ENCODE measurements around the gene SYT1. TPM values are rescaled to one million over a fixed set of nuclear protein-coding genes. Genes with fewer than 3 reads are reported as not detected.
A peak's percentile ranks its signal among the peaks of the same experiment; 100 is the strongest.

Gene SYT1
- total RNA-seq, 1 experiment from 2014 or later, result 1.3 TPM

- H3K27ac Mint-ChIP-seq (ENCODE audit: unreplicated experiment), result peak overlapping the region; percentile 94
- peaks cover 8% of the 10 kb centered on the region for H3K36me3 Mint-ChIP-seq (ENCODE audit: insufficient read depth, unreplicated experiment)
- H3K4me1 Mint-ChIP-seq (ENCODE audit: low read depth, unreplicated experiment), result peaks cover 25% of the 10 kb centered on the region
- peaks cover 2% of the 10 kb centered on the region for H3K9me3 Mint-ChIP-seq (ENCODE audit: low read depth, unreplicated experiment)
- no peaks in the 10 kb centered on the region for H3K27me3 Mint-ChIP-seq (ENCODE audit: unreplicated experiment)
- CTCF ChIA-PET, result interaction anchor here (1.3 kb wide), 1 partner anchor 13 kb away, joined by 3 read pairs; no protein-coding TSS in a partner anchor
- peak overlapping the region; percentile 16 for H3K4me3 Mint-ChIP-seq (ENCODE audit: low read depth, unreplicated experiment)
- intact Hi-C loops (cut with micrococcal nuclease; ENCODE audit: unreplicated experiment), result loop anchor here (5.0 kb wide), 1 partner anchor 129 kb away; no protein-coding TSS in a partner anchor
- no peak for TF ChIP-seq CTCF (IDR thresholded peaks at IDR 0.05; ENCODE audit: unreplicated experiment)
- DNase-seq, result peak; percentile 47
- no TSS peak for BruUV-seq (replicated peaks)
These were observed 63.9 kb downstream of the SYT1 start for GRCh38 chr12:78928200-78929074.

GRCh38 chr12:78929075-78929418, 64.5 kb downstream of the SYT1 start:
- peaks cover 8% of the 10 kb centered on the region for H3K36me3 Mint-ChIP-seq (ENCODE audit: insufficient read depth, unreplicated experiment)
- CTCF ChIA-PET, result interaction anchor here (1.3 kb wide), 1 partner anchor 14 kb away, joined by 3 read pairs; no protein-coding TSS in a partner anchor
- H3K27me3 Mint-ChIP-seq (ENCODE audit: unreplicated experiment), result no peaks in the 10 kb centered on the region
- no TSS peak for BruUV-seq (replicated peaks)
- intact Hi-C loops (cut with micrococcal nuclease; ENCODE audit: unreplicated experiment), result loop anchor here (5.0 kb wide), 1 partner anchor 128 kb away; no protein-coding TSS in a partner anchor
- peak; percentile 32 for DNase-seq
- H3K27ac Mint-ChIP-seq (ENCODE audit: unreplicated experiment), result peak overlapping the region; percentile 94
- peaks cover 2% of the 10 kb centered on the region for H3K9me3 Mint-ChIP-seq (ENCODE audit: low read depth, unreplicated experiment)
- H3K4me3 Mint-ChIP-seq (ENCODE audit: low read depth, unreplicated experiment), result no peak overlapping the region
- TF ChIP-seq CTCF (IDR thresholded peaks at IDR 0.05; ENCODE audit: unreplicated experiment), result no peak
- H3K4me1 Mint-ChIP-seq (ENCODE audit: low read depth, unreplicated experiment), result peaks cover 25% of the 10 kb centered on the region

GRCh38 chr12:78931466-78931990, 67.0 kb downstream of the SYT1 start:
- Mint-ChIP-seq H3K4me1 (ENCODE audit: low read depth, unreplicated experiment) (peaks cover 20% of the 10 kb centered on the region), H3K27me3 (ENCODE audit: unreplicated experiment) (no peaks in the 10 kb centered on the region), H3K27ac (ENCODE audit: unreplicated experiment) (no peak overlapping the region), H3K9me3 (ENCODE audit: low read depth, unreplicated experiment) (peaks cover 2% of the 10 kb centered on the region), H3K36me3 (ENCODE audit: insufficient read depth, unreplicated experiment) (peaks cover 8% of the 10 kb centered on the region), H3K4me3 (ENCODE audit: low read depth, unreplicated experiment) (no peak overlapping the region)
- no TSS peak for BruUV-seq (replicated peaks)
- TF ChIP-seq CTCF (IDR thresholded peaks at IDR 0.05; ENCODE audit: unreplicated experiment), result no peak
- intact Hi-C loops (cut with micrococcal nuclease; ENCODE audit: unreplicated experiment), result no loop called here
- CTCF ChIA-PET, result no interaction called here
- DNase-seq, result no peak

DNA sequence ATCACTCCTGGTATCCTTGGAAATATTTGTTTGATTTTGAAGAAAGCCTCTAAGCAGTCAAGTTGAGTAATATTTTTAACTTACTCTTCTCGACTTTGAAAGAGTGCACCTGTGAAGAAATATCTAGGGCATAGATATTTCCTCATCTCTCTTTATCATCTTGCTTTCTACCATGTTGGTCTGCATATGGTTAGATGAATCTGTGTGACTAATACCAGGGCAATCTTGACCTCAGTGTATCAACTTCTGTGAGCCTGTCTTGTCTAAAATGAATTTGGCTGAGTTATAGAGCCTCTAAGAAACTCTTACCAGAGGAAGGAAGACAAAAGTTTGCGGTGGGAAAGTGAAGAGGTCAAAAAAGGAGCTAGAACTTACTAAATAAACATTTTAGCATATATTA, 68.4 kb downstream of the SYT1 start:
- intact Hi-C loops (cut with micrococcal nuclease; ENCODE audit: unreplicated experiment), result no loop called here
- Mint-ChIP-seq H3K36me3 (ENCODE audit: insufficient read depth, unreplicated experiment) (peaks cover 8% of the 10 kb centered on the region), H3K4me3 (ENCODE audit: low read depth, unreplicated experiment) (no peak overlapping the region), H3K27ac (ENCODE audit: unreplicated experiment) (no peak overlapping the region), H3K9me3 (ENCODE audit: low read depth, unreplicated experiment) (no peaks in the 10 kb centered on the region), H3K27me3 (ENCODE audit: unreplicated experiment) (no peaks in the 10 kb centered on the region), H3K4me1 (ENCODE audit: low read depth, unreplicated experiment) (peaks cover 11% of the 10 kb centered on the region)
- CTCF ChIA-PET, result no interaction called here
- TF ChIP-seq CTCF (IDR thresholded peaks at IDR 0.05; ENCODE audit: unreplicated experiment), result no peak
- no peak for DNase-seq
- BruUV-seq (replicated peaks), result no TSS peak

All from Calu3 (cell line).